ENCODE data around the gene KRTAP4-3. TPM values are rescaled to one million over a fixed set of nuclear protein-coding genes. Genes with fewer than 3 reads are reported as not detected.
"Not testable (repeated sequence)": the region's sequence is repeated elsewhere in the genome, so short reads cannot be mapped to it uniquely, and the experiment has no call there.

The KRTAP4-3 gene
- polyA plus RNA-seq, 12 donors, result not detected

GRCh38 chr17:41153856-41154255 is 14.2 kb downstream of the KRTAP4-3 start:
- DNase-seq, result peak; percentile 3

GRCh38 chr17:41151525-41151924 is 16.5 kb downstream of the KRTAP4-3 start:
- DNase-seq, result no peak

DNA sequence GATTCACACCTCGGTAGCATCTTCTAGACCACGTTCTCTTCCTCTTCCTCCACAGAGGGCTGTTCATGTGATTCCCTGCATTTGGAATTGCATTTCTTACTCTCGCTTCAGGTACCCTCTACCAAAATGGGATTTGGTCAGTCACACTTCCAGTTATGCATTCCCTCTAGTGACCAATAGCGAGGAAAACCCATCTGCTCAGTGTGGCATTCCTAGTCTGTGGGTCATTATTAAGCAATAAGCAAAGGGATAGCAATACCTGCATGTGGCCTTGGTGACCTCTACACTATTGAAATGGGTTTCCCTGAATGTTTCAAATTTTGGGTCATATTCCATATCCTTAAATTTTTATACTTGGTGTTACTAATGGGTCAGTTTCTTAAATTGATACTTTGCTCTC is 18.0 kb downstream of the KRTAP4-3 start:
- DNase-seq, result no peak

DNA sequence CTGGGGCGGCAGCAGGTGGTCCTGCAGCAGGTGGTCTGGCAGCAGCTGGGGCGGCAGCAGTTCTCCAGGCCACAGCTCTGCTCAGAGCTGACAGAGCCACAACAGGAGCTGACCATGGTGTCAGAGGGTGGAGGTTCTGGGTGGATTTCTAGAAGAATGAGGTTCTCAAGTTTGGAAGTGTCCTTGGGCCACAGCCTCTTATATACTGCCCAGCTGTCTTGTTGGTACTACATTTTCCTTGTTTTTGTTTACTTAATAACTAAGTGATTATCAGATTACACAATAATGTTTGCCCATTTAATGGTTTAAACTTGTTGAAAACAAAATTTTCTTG is 18.4 kb downstream of the KRTAP4-3 start, which contains the start of gene KRTAP4-5:
Gene KRTAP4-5, minus strand, starts transcription at position 174 of the 334 bp plus-strand sequence. Its CDS starts 58 bp downstream, at position 116.
- DNase-seq, result no peak

- DNase-seq, result not testable (repeated sequence)
Observed at GRCh38 chr17:41148971-41149651, 18.9 kb downstream of the KRTAP4-3 start.

DNA sequence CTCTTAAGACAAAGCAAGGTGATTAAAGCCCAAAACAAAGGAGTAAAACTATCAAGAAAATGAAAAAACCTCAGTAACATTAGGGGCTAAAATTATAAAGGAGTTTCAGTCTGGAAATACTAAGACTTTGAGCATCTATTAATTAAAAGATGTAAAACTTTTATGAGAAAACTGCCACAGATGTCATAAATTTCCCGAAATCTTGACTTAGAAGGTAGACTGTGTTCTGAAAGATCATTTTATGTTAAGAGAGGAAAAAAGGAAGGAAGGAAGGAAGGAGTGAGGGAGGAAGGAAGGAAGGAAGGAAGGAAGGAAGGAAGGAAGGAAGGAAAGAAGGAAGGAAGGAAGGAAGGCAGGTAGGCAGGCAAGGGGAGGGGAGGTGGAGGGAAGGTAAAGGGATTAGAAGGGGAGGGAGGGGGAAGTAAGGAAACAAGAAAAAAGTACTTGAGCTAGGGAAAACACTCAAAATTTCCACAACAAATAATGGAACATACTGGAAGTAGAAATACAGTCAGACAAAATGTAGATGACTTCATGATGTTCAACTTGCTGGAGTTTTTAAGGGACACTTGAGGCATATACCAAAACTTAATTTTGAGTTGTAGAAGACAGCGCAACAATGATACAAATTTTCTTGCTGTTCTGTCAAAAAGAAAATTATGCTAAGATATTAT is 20.4 kb downstream of the KRTAP4-3 start:
- no peak for DNase-seq

DNA sequence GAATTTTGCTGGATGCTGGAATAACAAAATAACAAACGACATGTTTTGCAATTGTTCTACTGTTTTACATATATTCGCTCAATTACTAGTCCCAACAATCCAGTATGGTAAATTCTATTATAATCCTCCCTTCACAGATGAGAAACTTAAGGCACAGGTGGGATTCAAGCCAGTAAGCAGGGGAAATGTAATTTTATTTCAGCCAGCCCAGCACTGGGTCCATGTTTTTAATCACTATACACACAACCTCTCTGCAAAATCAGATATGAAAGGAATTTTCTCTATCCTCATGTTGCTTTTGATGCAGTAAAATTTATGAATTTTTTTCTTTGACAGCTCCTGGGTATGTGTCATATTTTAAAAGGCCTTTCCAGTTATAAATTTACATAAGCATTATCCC is 22.8 kb downstream of the KRTAP4-3 start:
- DNase-seq, result no peak

DNA sequence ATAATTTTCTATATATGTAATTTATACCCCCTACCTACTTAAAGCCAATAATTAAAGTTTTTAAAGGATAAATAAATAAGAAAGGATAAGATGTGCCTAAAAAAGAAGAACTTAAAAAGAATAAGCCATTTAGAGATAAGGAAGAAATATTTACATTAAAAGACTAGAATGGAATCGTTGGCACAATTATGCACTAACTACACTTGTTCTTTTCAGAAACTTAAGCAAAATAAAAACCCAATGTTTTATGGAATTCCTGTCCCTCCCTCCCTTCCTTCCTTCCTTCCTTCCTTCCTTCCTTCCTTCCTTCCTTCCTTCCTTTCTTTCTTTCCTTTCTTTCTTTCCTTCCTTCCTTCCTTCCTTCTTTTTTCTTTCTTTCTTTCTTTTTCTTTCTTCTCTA is 23.2 kb downstream of the KRTAP4-3 start:
- DNase-seq, result no peak

DNA sequence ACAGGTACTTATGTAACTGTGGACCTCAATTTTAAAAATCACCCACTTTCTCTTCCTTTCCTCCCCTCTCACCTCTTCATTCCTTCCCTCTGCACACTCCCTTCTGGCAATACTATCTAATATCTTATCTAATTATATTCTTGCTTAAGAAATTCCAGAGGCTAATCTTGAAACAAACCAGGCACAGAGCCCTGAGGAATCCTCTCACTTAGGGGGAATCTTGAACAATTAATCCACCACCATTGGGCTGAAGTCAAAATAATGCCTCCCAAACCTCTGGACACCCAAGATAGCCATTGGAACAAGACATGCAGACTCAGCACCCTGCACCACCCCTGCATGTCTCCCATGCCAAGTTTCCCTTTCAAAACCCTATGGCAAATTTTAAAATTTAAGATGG is 26.7 kb downstream of the KRTAP4-3 start:
- no peak for DNase-seq

DNA sequence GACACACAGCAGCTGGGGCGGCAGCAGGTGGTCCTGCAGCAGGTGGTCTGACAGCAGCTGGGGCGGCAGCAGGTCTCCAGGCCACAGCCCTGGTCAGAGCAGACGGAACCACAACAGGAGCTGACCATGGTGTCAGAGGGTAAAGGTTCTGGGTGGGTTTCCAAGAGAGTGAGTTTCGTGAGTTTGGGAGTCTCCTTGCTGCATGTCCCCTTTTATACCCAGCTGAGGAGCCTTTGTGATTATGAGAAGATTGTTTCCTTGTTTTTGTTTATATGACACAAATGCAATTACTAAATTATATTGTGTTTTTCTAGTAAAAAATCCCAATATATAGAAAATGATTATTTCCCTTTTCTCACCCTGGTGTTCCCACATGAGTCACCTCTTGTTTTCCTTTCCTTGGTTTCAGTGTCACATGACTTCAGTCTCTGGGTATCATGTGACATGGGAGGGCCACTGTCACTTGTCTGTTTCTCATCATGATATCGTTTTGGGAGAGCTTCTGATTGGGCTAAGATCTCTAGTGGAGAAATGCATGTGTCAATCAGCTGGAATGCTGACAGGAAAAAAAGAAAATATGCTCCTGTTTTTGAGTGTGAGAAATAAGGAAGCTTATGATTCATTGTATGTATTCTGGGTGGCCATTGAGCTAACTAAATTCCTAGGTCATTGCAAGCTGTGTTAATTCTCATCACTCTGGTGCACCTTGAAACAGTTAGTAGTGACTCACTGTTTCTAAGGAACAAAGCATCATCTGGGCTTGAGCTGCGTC is 27.5 kb downstream of the KRTAP4-3 start, which contains the start of gene KRTAP4-6:
Gene KRTAP4-6, minus strand, starts transcription at position 185 of the 772 bp plus-strand sequence. Its CDS starts 57 bp downstream, at position 128.
- DNase-seq, result no peak

DNA sequence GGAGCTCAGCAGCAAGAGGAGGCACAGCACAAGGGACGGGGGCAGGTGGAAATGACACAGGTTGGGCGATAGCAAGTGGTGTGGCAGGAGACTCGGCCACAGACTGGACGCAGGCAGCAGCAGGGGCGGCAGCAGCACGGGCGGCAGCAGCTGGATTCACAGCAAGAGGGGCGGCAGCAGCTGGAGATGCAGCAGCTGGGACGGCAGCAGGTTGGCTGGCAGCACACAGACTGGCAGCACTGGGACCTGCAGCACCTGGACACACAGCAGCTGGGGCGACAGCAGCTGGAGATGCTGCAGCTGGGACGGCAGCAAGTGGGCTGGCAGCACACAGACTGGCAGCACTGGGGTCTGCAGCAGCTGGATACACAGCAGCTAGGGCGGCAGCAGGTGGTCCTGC is 28.2 kb downstream of the KRTAP4-3 start:
- not testable (repeated sequence) for DNase-seq

DNA sequence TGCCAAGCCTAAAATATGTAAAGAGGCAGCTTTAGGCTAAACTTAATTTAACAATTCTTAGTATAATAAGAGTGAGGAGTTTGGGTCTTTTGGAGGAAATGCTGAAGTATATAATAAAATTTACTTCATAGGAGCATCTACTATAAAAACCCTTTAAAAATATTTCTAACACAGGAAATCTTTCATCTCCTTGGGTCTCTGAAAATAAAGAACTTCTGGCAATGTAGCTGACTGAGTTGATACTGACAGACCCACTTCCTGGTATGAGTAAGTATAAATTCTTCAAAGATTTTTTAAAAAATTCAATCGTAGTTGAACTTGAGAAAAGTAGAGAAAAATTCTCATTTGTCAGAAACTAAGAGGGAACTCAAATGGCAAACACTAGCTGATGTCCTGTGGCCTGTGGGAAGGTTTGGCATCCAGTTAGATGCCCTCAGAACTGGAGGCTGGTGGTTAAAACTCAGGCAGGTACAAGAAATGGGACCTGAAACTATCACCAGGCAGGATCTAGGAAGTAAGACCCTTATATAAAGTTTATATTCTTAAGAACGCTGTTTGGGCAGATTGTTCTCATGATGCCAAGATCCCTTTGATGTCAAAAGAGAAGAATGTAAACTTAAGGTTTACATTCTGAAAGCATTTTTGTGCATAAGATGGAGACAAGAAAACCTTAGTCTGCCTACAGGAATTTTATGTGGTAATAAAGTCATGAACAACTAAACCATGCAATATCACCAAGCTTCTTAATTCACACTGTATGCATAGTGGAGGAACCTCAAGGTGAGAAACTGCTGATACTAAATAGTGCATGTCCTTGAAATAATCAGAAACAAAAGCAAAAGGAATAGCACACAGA is 33.9 kb downstream of the KRTAP4-3 start:
- no peak for DNase-seq

- no peak for DNase-seq
Observed at GRCh38 chr17:41131979-41132378, 36.0 kb downstream of the KRTAP4-3 start.

DNA sequence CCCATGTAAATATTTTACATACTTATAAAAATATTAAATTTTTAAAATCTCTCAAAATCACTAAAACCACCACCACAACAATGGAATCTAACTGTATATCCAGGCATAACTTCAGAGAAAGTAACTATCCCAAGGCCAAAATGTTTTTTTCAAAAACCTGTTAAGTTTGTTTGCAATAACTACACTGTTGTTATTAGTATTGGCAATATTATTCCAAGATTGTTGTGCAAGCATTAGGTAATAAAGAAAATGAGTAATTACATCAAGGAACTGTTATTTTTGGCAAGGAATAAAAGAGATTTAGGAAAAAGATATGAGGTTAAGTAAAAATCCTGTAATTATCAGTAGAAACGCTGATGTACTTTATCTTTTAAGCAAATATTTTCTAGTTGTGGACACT is 40.6 kb downstream of the KRTAP4-3 start:
- DNase-seq, result no peak

- no peak for DNase-seq
Observed at GRCh38 chr17:41126412-41126811, 41.6 kb downstream of the KRTAP4-3 start.

GRCh38 chr17:41125064-41125463 is 43.0 kb downstream of the KRTAP4-3 start:
- no peak for DNase-seq

- DNase-seq, result not testable (repeated sequence)
Observed at GRCh38 chr17:41123991-41124371, 44.0 kb downstream of the KRTAP4-3 start, which contains the start of gene KRTAP4-12. TSS of gene KRTAP4-12 (minus strand) at chr17:41124182. CDS start at chr17:41124122, 60 bp downstream.

GRCh38 chr17:41123292-41123990 is 44.6 kb downstream of the KRTAP4-3 start:
- DNase-seq, result not testable (repeated sequence)

DNA sequence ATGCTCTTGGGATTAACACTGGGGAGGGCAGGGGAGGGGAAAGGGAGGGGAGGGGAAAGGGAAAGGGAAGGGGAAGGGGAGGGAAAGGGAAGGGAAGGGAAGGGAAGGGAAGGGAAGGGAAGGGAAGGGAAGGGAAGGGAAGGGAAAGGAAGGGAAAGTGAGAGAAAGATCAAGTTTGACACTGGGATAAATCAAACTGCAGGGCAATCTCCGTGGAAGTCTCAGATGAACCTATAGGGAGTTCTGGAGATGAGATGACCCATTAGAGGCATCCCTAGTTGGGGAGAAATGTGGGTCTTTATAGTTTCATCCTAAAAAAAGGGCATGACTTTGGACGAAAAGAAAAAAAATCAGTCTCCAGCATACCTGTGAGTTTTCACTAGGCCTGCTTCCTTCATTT is 46.3 kb downstream of the KRTAP4-3 start:
- no peak for DNase-seq
